Glomerular visceral epithelial cell (primary cell): ENCODE results near the gene SRP9.
"Not testable (repeated sequence)": the region's sequence is repeated elsewhere in the genome, so short reads cannot be mapped to it uniquely, and the experiment has no call there.

Experiments used
- DNase-seq: peaks from one replicate; pipeline ENCODE4 v3.0.0-alpha.2; 2016; ENCODE audit errors: extremely low spot score

Gene SRP9

GRCh38 chr1:225774281-225775147, 3.1 kb upstream of the SRP9 start:
- peak; percentile 80 for DNase-seq

GRCh38 chr1:225776294-225776693, 1.3 kb upstream of the SRP9 start:
- no peak for DNase-seq

- DNase-seq: no peak
Observed at GRCh38 chr1:225777058-225777582, 506 bp upstream of the SRP9 start.

- no peak for DNase-seq
Observed at GRCh38 chr1:225778337-225778669, 677 bp downstream of the SRP9 start.

- DNase-seq: not testable (repeated sequence)
Observed at GRCh38 chr1:225779165-225779564, 1.5 kb downstream of the SRP9 start.

GRCh38 chr1:225780134-225780533, 2.5 kb downstream of the SRP9 start:
- no peak for DNase-seq

GRCh38 chr1:225780630-225781029, 3.0 kb downstream of the SRP9 start:
- DNase-seq: no peak

- DNase-seq: not testable (repeated sequence)
Observed at GRCh38 chr1:225789142-225789541, 11.5 kb downstream of the SRP9 start.

- DNase-seq: no peak
Observed at GRCh38 chr1:225794954-225795353, 17.3 kb downstream of the SRP9 start.

- DNase-seq: not testable (repeated sequence)
Observed at GRCh38 chr1:225796097-225796496, 18.5 kb downstream of the SRP9 start.

- DNase-seq: not testable (repeated sequence)
Observed at GRCh38 chr1:225801146-225801545, 23.5 kb downstream of the SRP9 start.

GRCh38 chr1:225806249-225806648, 28.6 kb downstream of the SRP9 start:
- DNase-seq: no peak

- DNase-seq: not testable (repeated sequence)
Observed at GRCh38 chr1:225806736-225807135, 29.1 kb downstream of the SRP9 start.

- DNase-seq: no peak
Observed at GRCh38 chr1:225808136-225808535, 30.5 kb downstream of the SRP9 start.

- DNase-seq: peak; percentile 92
Observed at GRCh38 chr1:225809842-225810578, 32.4 kb downstream of the SRP9 start, which contains the start of gene EPHX1. Gene EPHX1, plus strand, starts transcription at chr1:225810124. Its CDS starts 18,606 bp downstream, at chr1:225828730.

GRCh38 chr1:225810579-225811538, 33.2 kb downstream of the SRP9 start:
- DNase-seq: peak; percentile 61

- no peak for DNase-seq
Observed at GRCh38 chr1:225811622-225812487, 34.2 kb downstream of the SRP9 start.

- no peak for DNase-seq
Observed at GRCh38 chr1:225812488-225813213, 35.0 kb downstream of the SRP9 start.

- DNase-seq: no peak
Observed at GRCh38 chr1:225813214-225813964, 35.8 kb downstream of the SRP9 start.
